Activated CD4-positive, alpha-beta T cell treated with anti-CD3 and anti-CD28 coated beads, Interleukin-2, Interleukin-6, amounts not matched to agents 100 ng/mL and 50 ng/mL, durations not matched to agents 16 hours and 8 hours (primary cell): Measurements from ENCODE around the gene MAPK12.

Source experiments
- DNase-seq: peaks from one replicate; pipeline ENCODE4 v3.0.0-alpha.2; 2020

Gene MAPK12

GRCh38 chr22:50226875-50227165 lies 34.7 kb downstream of the MAPK12 start:
- DNase-seq = no peak

GRCh38 chr22:50226063-50226874 lies 35.2 kb downstream of the MAPK12 start:
- DNase-seq = no peak

GRCh38 chr22:50225200-50225969 lies 36.1 kb downstream of the MAPK12 start:
- no peak for DNase-seq

- DNase-seq = no peak
Observed at GRCh38 chr22:50224071-50224470, 37.4 kb downstream of the MAPK12 start.

GRCh38 chr22:50222508-50222907 lies 39.0 kb downstream of the MAPK12 start:
- DNase-seq = no peak

GRCh38 chr22:50221410-50222300 lies 39.8 kb downstream of the MAPK12 start:
- no peak for DNase-seq

- no peak for DNase-seq
Observed at GRCh38 chr22:50220603-50221409, 40.7 kb downstream of the MAPK12 start.

GRCh38 chr22:50219800-50220602 lies 41.5 kb downstream of the MAPK12 start:
- DNase-seq = no peak

GRCh38 chr22:50218996-50219727 lies 42.3 kb downstream of the MAPK12 start:
- DNase-seq = no peak

GRCh38 chr22:50218153-50218995 lies 43.1 kb downstream of the MAPK12 start:
- no peak for DNase-seq

- DNase-seq = no peak
Observed at GRCh38 chr22:50217543-50218152, 43.8 kb downstream of the MAPK12 start.

- DNase-seq = no peak
Observed at GRCh38 chr22:50216684-50217520, 44.6 kb downstream of the MAPK12 start.

- no peak for DNase-seq
Observed at GRCh38 chr22:50216055-50216683, 45.3 kb downstream of the MAPK12 start.

GRCh38 chr22:50215297-50216054 lies 46.0 kb downstream of the MAPK12 start:
- no peak for DNase-seq

GRCh38 chr22:50213263-50213662 lies 48.2 kb downstream of the MAPK12 start:
- DNase-seq = no peak

- DNase-seq = no peak
Observed at GRCh38 chr22:50211147-50211546, 50.3 kb downstream of the MAPK12 start.
